HG02759 (cell line): Measurements from ENCODE around the gene NR2F1-AS1.

Source experiments
- ATAC-seq: cut with Tn5 transposase; IDR thresholded peaks from one replicate; pipeline ENCODE4 v1.9.1; 2021; ENCODE audit warnings: mild to moderate bottlenecking, moderate library complexity; ENCODE audit not compliant: unreplicated experiment

The NR2F1-AS1 gene

GRCh38 chr5:93591323-93591945 is 10.4 kb upstream of the NR2F1-AS1 start:
- ATAC-seq = no peak

DNA sequence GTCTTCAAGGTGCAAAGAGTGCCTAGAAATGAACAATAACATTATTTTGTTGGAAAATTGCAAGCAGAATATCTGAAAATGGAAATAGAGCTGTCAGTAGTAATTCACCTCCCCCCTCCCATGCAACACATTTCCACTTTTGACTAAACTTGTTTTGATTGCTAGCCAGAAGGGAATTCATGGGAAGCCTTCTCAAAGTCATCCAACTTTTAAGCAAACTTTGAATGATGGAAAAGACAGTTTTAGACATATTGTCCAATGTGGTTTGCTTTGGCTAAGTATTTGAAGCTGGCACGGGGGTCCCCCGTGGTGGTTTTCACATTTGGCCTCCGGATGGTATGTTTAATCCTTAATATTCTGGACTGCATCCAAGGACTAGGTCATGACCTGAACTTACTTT is 9.5 kb upstream of the NR2F1-AS1 start:
- ATAC-seq = no peak

GRCh38 chr5:93589829-93590215 is 8.8 kb upstream of the NR2F1-AS1 start:
- no peak for ATAC-seq

DNA sequence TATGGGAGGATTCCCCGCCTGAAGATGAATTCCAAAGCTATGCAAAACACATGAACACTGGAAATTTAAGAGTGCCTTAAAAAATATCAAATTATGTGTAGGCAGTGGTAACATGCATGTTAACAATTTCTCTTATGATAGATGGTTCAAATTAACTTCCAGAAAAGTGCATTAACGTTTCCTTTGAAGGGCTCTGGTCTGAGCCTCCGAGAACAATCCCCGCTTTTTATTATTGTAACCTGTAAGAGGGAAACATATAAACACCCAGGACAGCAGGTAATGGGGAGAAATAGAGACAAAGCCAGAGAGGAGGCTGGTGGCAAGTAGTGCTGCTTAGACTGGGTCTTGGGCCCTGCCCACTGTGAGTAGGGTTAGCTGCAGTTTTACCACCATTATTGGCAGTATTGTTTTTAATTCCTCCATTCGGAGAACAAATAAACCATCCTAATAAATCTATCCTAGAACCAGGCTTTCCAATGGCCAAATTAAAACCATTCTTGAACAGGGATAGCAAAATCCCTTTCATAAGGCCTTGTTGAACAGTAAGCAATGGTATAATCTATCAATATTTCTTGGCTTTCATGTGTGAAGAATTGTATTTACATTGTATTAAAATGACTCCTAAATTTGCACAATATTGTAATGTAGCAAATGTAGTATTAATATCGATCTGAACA is 8.3 kb upstream of the NR2F1-AS1 start:
- no peak for ATAC-seq

GRCh38 chr5:93588352-93589151 is 7.5 kb upstream of the NR2F1-AS1 start:
- no peak for ATAC-seq

GRCh38 chr5:93587597-93588351 is 6.8 kb upstream of the NR2F1-AS1 start:
- ATAC-seq = no peak

DNA sequence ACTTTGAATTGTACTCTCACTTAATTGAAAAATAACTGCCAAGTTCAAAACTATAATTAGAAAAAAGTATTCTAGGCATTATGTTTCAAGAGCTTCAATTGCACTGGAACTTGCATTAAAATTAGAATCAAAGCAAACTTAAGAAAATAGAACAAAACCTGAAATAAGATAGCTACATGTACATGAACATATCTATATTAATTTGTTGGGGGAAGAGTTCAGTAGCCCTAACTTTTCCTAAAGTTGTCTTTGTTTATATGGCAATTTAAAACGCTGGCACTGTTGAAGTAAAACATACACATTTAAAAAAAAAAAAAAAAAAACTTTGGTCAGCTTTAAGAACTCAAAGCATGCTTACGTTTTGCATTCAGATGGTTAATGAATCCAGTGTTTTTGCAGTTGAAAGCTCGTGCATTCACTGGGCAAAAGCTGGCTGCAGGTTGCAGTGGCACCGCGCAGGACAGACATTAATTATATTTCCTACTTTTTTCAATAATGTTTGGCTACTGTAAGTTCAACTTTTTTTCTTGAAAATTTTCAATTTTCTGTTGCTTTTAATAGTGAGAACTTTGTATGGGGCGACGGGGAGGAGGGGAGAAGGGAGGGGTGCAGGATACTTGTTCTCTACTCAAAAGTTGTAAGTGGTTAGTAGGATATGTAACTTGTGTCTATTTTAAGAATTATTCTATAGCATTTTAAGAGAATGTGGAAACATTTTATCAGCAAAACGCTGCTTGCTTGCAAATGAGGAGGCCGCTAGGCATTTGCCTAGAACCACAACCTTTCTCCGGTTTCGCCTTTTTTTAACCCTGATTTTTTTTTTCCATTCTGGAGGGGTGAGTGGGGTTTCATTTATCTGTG is 5.9 kb upstream of the NR2F1-AS1 start:
- no peak for ATAC-seq

DNA sequence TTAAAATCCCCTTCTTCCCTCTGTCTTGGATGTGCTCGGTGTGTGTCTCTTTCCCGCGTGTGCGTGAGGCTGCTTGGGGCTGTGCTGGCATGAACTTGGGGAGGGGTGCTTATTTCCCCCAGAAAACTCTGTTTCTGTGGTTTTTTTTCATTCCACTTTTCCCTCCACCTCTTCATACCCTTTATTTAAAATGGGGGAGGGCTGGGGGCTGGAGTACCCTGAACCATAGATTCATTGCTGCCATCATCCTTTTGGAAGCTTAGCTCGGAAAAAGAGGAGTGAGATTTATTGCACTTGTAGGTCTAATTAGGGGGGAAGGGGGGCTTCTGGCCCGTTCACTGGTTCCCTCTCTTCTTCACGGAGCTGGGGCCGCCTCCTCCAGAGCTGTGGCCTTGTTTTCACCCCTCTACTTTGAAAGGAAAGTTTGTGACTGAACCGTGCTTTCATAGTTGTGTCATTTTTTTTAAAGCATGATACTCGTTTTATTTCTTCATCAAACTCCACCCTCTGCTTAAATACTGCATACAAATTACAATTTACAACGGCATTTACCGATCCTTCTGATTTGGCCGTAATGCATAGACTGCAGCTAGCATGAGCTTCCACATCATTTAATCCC is 4.9 kb upstream of the NR2F1-AS1 start:
- no peak for ATAC-seq

DNA sequence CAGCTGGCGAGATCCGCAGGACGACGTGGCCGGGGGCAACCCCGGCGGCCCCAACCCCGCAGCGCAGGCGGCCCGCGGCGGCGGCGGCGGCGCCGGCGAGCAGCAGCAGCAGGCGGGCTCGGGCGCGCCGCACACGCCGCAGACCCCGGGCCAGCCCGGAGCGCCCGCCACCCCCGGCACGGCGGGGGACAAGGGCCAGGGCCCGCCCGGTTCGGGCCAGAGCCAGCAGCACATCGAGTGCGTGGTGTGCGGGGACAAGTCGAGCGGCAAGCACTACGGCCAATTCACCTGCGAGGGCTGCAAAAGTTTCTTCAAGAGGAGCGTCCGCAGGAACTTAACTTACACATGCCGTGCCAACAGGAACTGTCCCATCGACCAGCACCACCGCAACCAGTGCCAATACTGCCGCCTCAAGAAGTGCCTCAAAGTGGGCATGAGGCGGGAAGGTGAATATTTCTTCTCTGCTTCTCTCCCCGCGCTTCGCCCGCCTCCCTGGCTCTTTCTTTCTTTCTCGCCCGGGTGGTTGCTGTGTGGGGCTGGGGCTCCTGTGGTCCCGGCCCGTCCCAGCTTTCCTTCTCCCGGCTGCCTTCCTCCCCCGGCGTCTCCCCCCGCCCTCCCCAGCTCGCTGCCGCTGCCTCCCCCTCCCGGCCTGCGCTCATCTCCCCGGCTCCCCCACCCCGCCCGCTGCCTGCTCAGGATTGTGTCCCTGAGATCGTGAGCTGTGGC is 4.2 kb upstream of the NR2F1-AS1 start:
- no peak for ATAC-seq

DNA sequence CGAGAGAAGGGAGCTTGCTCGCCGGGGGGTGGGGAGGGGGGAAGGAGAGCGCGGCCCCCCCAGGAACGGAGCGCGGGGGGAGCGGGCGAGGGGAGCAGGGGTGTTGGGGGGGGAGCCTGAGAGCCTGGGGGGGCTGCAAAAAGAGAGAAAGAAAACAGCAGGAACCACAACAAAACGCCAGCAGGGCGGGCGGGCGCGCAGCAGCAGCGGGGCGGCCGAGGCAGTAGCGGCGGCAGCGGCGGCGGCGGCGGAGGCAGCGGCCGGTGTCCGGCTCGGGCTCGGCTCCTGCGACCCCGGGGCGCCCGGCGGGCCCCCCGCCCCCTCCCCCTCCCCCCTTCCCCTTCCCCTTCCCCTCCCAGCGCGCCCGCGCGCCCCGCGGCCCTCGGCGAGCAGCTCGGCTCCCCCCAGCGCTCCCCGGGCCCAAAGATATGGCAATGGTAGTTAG is 3.6 kb upstream of the NR2F1-AS1 start:
- ATAC-seq = no peak

- peak; percentile 39 for ATAC-seq
These were observed 3.0 kb upstream of the NR2F1-AS1 start for GRCh38 chr5:93583768-93584595.

- no peak for ATAC-seq
These were observed 2.4 kb upstream of the NR2F1-AS1 start for GRCh38 chr5:93583439-93583767.

DNA sequence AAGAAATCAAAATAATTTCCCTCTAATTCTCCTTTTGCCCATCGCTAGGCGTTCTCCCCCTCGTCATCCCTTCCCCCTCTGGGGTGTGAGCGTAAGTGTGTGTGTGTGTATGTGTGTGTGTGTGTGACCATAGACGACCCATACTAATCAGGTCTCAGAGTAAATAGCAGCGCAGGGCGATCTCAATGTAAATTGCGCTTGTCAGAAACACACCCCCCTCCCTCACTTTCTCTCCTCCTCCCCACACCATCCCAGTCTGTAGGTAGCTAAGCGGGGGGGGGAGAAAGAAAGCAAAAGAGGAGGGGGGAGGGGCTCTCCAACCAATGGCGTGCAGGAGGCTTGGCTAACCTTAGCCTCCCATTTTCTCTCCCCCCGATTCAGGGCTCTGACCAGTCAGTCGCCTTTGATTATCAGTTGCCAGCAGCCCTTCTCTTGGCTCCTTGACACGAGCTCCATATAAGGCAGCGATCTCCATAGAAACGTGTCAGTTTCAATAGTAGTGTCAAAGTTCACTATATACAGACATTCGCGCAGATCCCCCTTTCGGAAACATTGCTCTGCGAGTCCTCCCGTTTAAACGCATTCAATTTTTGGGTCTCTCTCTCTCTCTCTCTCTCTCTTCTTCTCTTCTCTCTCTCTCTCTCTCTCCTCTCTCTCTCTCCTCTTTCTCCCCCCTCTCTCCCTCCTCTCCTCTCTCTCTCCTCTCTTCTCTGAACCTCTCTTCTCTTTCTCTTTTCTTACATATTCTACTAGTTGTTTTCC is 1.8 kb upstream of the NR2F1-AS1 start, which contains the start of gene NR2F1:
NR2F1 (plus strand) TSS at position 546 of the 762 bp plus-strand sequence. CDS start 1,802 bp downstream, outside the sequence.
- no peak for ATAC-seq

DNA sequence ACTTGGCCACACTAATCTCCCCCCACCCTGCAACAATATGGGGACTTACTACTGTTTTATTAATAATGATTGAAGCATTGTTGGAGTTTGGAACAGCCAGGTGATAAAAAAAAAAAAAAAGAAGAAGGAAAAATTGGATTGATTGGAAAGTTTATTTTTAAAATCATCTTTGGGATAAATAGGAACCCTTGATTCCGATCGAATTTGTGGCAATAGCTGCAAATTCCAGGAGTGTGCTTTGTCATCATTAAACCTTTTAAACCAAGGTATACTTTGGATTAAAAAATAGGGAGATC is 1.1 kb upstream of the NR2F1-AS1 start:
- no peak for ATAC-seq

- no peak for ATAC-seq
These were observed 724 bp downstream of the NR2F1-AS1 start for GRCh38 chr5:93580063-93580926.

DNA sequence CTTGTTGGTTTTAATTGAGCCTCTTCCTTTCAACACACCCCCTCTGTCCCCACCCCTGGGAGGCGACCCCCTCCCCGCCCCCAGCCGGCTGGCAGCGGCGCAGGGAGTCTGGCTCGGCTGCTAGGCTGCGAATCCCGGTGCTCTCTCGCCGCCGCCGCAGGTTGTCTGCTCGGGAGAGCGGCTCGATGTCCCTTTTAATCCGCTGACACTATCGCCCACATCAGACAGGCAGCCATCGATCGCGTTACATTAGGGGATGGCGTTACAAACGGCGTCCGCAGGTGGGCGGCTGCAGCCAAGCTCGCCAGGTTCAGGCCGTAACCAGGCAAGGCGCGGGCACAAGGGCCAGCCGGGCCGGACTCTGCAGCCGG is 1.3 kb downstream of the NR2F1-AS1 start:
- ATAC-seq = no peak
